NCI-H345 treated with DMSO at 0.1 percent for 48 hours (cell line): ENCODE results near the gene DZIP1.
"Not testable (repeated sequence)": the region's sequence is repeated elsewhere in the genome, so short reads cannot be mapped to it uniquely, and the experiment has no call there.

Experiments used
- DNase-seq: peaks from one replicate; lab custom pipeline; 2025; ENCODE audit not compliant: unreplicated experiment; lab: John Stamatoyannopoulos, UW

Gene DZIP1

GRCh38 chr13:95644601-95645052, at the start of gene DZIP1:
Gene DZIP1, minus strand, starts transcription at chr13:95644706. Its CDS starts 2,677 bp downstream, at chr13:95642029.
- DNase-seq, result peak; percentile 60

- not testable (repeated sequence) for DNase-seq
Measured at GRCh38 chr13:95690986-95691385, 46.5 kb upstream of the DZIP1 start.

- no peak for DNase-seq
Measured at GRCh38 chr13:95689582-95689926, 45.0 kb upstream of the DZIP1 start.

GRCh38 chr13:95684960-95685359, 40.5 kb upstream of the DZIP1 start:
- DNase-seq, result not testable (repeated sequence)

GRCh38 chr13:95684418-95684817, 39.9 kb upstream of the DZIP1 start:
- no peak for DNase-seq

- DNase-seq, result no peak
Measured at GRCh38 chr13:95679722-95680121, 35.2 kb upstream of the DZIP1 start.

- DNase-seq, result no peak
Measured at GRCh38 chr13:95678967-95679366, 34.5 kb upstream of the DZIP1 start.

- DNase-seq, result no peak
Measured at GRCh38 chr13:95677564-95678266, 33.2 kb upstream of the DZIP1 start.

- peak; percentile 94 for DNase-seq
Measured at GRCh38 chr13:95676762-95677563, 32.5 kb upstream of the DZIP1 start, which contains the start of gene DNAJC3. Gene DNAJC3, plus strand, starts transcription at chr13:95677139. Its CDS starts 117 bp downstream, at chr13:95677256.

- peak; percentile 76 for DNase-seq
Measured at GRCh38 chr13:95676105-95676761, 31.7 kb upstream of the DZIP1 start.

GRCh38 chr13:95671597-95671996, 27.1 kb upstream of the DZIP1 start:
- no peak for DNase-seq

GRCh38 chr13:95667235-95667634, 22.7 kb upstream of the DZIP1 start:
- DNase-seq, result not testable (repeated sequence)

GRCh38 chr13:95660981-95661581, 16.6 kb upstream of the DZIP1 start:
- peak; percentile 12 for DNase-seq

- no peak for DNase-seq
Measured at GRCh38 chr13:95659500-95659899, 15.0 kb upstream of the DZIP1 start.

GRCh38 chr13:95656386-95657015, 12.0 kb upstream of the DZIP1 start:
- DNase-seq, result no peak

- no peak for DNase-seq
Measured at GRCh38 chr13:95652821-95653220, 8.3 kb upstream of the DZIP1 start.

- no peak for DNase-seq
Measured at GRCh38 chr13:95652244-95652764, 7.8 kb upstream of the DZIP1 start.

- DNase-seq, result no peak
Measured at GRCh38 chr13:95650696-95651095, 6.2 kb upstream of the DZIP1 start.

GRCh38 chr13:95647321-95647720, 2.8 kb upstream of the DZIP1 start:
- no peak for DNase-seq

GRCh38 chr13:95643936-95644598, 439 bp downstream of the DZIP1 start:
- no peak for DNase-seq
